ENCODE data around the gene PTPN4.

GRCh38 chr2:120004254-120004653 is 244.5 kb downstream of the PTPN4 start:
- TF ChIP-seq EZH2 (IDR thresholded peaks at IDR 0.05; ENCODE audit: insufficient read depth, poor library complexity, severe bottlenecking) = no peak
- no peak for TF ChIP-seq EZH2phosphoT487 (IDR thresholded peaks at IDR 0.05; ENCODE audit: insufficient read depth, low read depth)
